H1 (cell line): ENCODE results near the gene AURKAIP1. TPM values are rescaled to one million over a fixed set of nuclear protein-coding genes. Genes with fewer than 3 reads are reported as not detected.

Experiments
- CTCF ChIA-PET: fragments of 300-600 bp; sonication (Branson Sonifier 250); formaldehyde crosslinking; loops from one replicate; lab custom pipeline; 2021; ENCODE audit not compliant: partially characterized antibody; lab: Charles Lee
- POLR2A ChIA-PET: fragments of 300-600 bp; sonication (Branson Sonifier 250); formaldehyde crosslinking; loops from one replicate; lab custom pipeline; 2021; ENCODE audit warnings: inconsistent platforms; ENCODE audit not compliant: partially characterized antibody; lab: Charles Lee
- DNase-seq, 2 experiments: peaks; one replicate each; pipeline versions ENCODE4 v3.0.0 to v3.0.0-alpha.2; 2010 to 2022; ENCODE audit warnings: low spot score in 2 of 2, low read depth in 1 of 2, mixed read lengths in 1 of 2
- FAIRE-seq: peaks from 2 replicates; lab custom pipeline; 2011; peaks lifted over from hg19 to GRCh38; lab: Jason Lieb, UNC
- H2AFZ ChIP-seq: 2 replicates; pipeline ENCODE4 v1.8.1; 2012; ENCODE audit warnings: low read length, inconsistent platforms
- H2AK5ac ChIP-seq: 2 replicates; pipeline ENCODE4 v1.6.1; 2013; ENCODE audit warnings: low read depth, low read length
- H2BK120ac ChIP-seq: replicated peaks from 2 replicates; pipeline ENCODE3; 2013; ENCODE audit warnings: low read depth, low read length, inconsistent platforms
- H2BK12ac ChIP-seq: 2 replicates; pipeline ENCODE4 v1.6.1; 2013; ENCODE audit warnings: low read depth, low read length
- H2BK15ac ChIP-seq: 2 replicates; pipeline ENCODE4 v1.6.1; 2013; ENCODE audit warnings: low read length
- H2BK20ac ChIP-seq: 2 replicates; pipeline ENCODE4 v1.6.1; 2013; ENCODE audit warnings: low read length
- H2BK5ac ChIP-seq: 2 replicates; pipeline ENCODE4 v1.6.1; 2013; ENCODE audit warnings: low read depth, low read length
- H3K14ac ChIP-seq: 2 replicates; pipeline ENCODE4 v1.6.1; 2013; ENCODE audit warnings: inconsistent platforms; ENCODE audit not compliant: insufficient read length
- H3K18ac ChIP-seq: 2 replicates; pipeline ENCODE4 v1.6.1; 2013; ENCODE audit warnings: low read length; ENCODE audit errors: extremely low read depth
- H3K23ac ChIP-seq: 2 replicates; pipeline ENCODE4 v1.6.1; 2013; ENCODE audit warnings: inconsistent platforms; ENCODE audit not compliant: insufficient read length
- H3K23me2 ChIP-seq: 2 replicates; pipeline ENCODE4 v1.6.1; 2013; ENCODE audit warnings: low read depth, low read length
- H3K27ac ChIP-seq: 2 replicates; pipeline ENCODE4 v1.6.1; 2011; ENCODE audit warnings: low read depth, low read length, inconsistent platforms
- H3K27me3 ChIP-seq, 4 experiments: replicated peaks in 1 of 4; 1 replicate in 1 of 4; 2 replicates in 3 of 4; pipeline versions ENCODE4 v1.6.1 to v1.8.1; 2011 to 2013; ENCODE audit warnings: low read length in 3 of 4, mild to moderate bottlenecking in 3 of 4, inconsistent platforms in 2 of 4, mixed read lengths in 2 of 4, moderate library complexity in 1 of 4; ENCODE audit not compliant: control insufficient read depth in 3 of 4, insufficient read depth in 3 of 4; ENCODE audit errors: extremely low read depth in 1 of 4
- H3K36me3 ChIP-seq, 4 experiments: 2 replicates each; pipeline versions ENCODE4 v1.6.1 to v1.8.1; 2011 to 2013; ENCODE audit warnings: mild to moderate bottlenecking in 4 of 4, low read length in 3 of 4, moderate library complexity in 2 of 4, control low read depth in 1 of 4, inconsistent platforms in 1 of 4; ENCODE audit not compliant: insufficient read depth in 4 of 4, control insufficient read depth in 2 of 4
- H3K4ac ChIP-seq: replicated peaks from 2 replicates; pipeline ENCODE3; 2013; ENCODE audit warnings: low read length, low read depth, mixed read lengths, inconsistent platforms; ENCODE audit not compliant: insufficient read length
- H3K4me1 ChIP-seq, 4 experiments: replicated peaks in 1 of 4; 1 replicate in 1 of 4; 2 replicates in 3 of 4; pipeline versions ENCODE4 v1.6.1 to v1.8.1; 2011 to 2013; ENCODE audit warnings: low read length in 3 of 4, inconsistent platforms in 2 of 4, mixed read lengths in 1 of 4; ENCODE audit not compliant: insufficient read depth in 4 of 4, control insufficient read depth in 3 of 4
- H3K4me2 ChIP-seq, 2 experiments: 2 replicates each; pipeline versions ENCODE4 v1.6.1 to v1.8.1; 2011 to 2013; ENCODE audit warnings: low read depth in 2 of 2, low read length in 2 of 2, control low read depth in 1 of 2, inconsistent platforms in 1 of 2, mild to moderate bottlenecking in 1 of 2; ENCODE audit not compliant: insufficient read depth in 1 of 2
- H3K4me3 ChIP-seq, 4 experiments: fragments of 200-600, 300-600 bp in 1 of 4; sonication (generic), shearing (Covaris generic), sonication (Bioruptor Twin) in 1 of 4; 2 replicates each; pipeline versions ENCODE4 v1.5.1 to v1.8.1; 2011 to 2016; ENCODE audit warnings: low read length in 4 of 4, low read depth in 3 of 4, control low read depth in 2 of 4, inconsistent platforms in 2 of 4, mild to moderate bottlenecking in 2 of 4, mixed read lengths in 1 of 4, moderate library complexity in 1 of 4; ENCODE audit not compliant: insufficient read depth in 2 of 4; ENCODE audit errors: extremely low read depth in 1 of 4
- H3K56ac ChIP-seq: replicated peaks from 2 replicates; pipeline ENCODE3; 2013; ENCODE audit warnings: low read depth, mild to moderate bottlenecking, mixed read lengths, low read length, inconsistent platforms; ENCODE audit not compliant: insufficient read length
- H3K79me1 ChIP-seq: 2 replicates; pipeline ENCODE4 v1.6.1; 2013; ENCODE audit warnings: low read depth, low read length, control low read depth
- H3K79me2 ChIP-seq, 2 experiments: 2 replicates each; pipeline versions ENCODE4 v1.6.1 to v1.8.1; 2012 to 2013; ENCODE audit warnings: low read length in 2 of 2, mild to moderate bottlenecking in 2 of 2, inconsistent platforms in 1 of 2; ENCODE audit not compliant: insufficient read depth in 2 of 2, control insufficient read depth in 1 of 2
- H3K9ac ChIP-seq, 4 experiments: replicated peaks in 1 of 4; 1 replicate in 1 of 4; 2 replicates in 3 of 4; pipeline versions ENCODE4 v1.6.1 to v1.8.1; 2011 to 2013; ENCODE audit warnings: low read depth in 3 of 4, low read length in 3 of 4, control low read depth in 2 of 4, mild to moderate bottlenecking in 2 of 4, moderate library complexity in 2 of 4, inconsistent platforms in 1 of 4; ENCODE audit errors: extremely low read depth in 1 of 4
- H3K9me3 ChIP-seq, 2 experiments: 2 replicates each; pipeline versions ENCODE4 v1.6.1 to v1.8.1; 2012 to 2013; ENCODE audit warnings: mild to moderate bottlenecking in 2 of 2, moderate library complexity in 2 of 2, control low read depth in 1 of 2, inconsistent platforms in 1 of 2, low read depth in 1 of 2, low read length in 1 of 2, mixed read lengths in 1 of 2; ENCODE audit not compliant: insufficient read depth in 2 of 2
- H4K20me1 ChIP-seq, 2 experiments: replicated peaks in 1 of 2; 2 replicates each; pipeline versions ENCODE3 to v1.8.1; 2011 to 2013; ENCODE audit warnings: inconsistent platforms in 2 of 2, low read length in 2 of 2, mild to moderate bottlenecking in 1 of 2; ENCODE audit not compliant: insufficient read depth in 2 of 2, control insufficient read depth in 1 of 2
- H4K5ac ChIP-seq: 2 replicates; pipeline ENCODE4 v1.6.1; 2013; ENCODE audit warnings: low read length, low read depth, mixed read lengths, inconsistent platforms; ENCODE audit not compliant: insufficient read length
- H4K8ac ChIP-seq: 2 replicates; pipeline ENCODE4 v1.8.0; 2013; ENCODE audit warnings: mild to moderate bottlenecking, moderate library complexity, low read length, inconsistent platforms; ENCODE audit not compliant: insufficient read depth; ENCODE audit errors: extremely low read depth
- H4K91ac ChIP-seq: replicated peaks from 2 replicates; pipeline ENCODE3; 2013; ENCODE audit warnings: low read length, mixed read lengths, inconsistent platforms; ENCODE audit not compliant: insufficient read length
- RBBP5 ChIP-seq: IDR thresholded peaks from 2 replicates; pipeline ENCODE4 v1.7.1; 2012; ENCODE audit warnings: low read depth, mild to moderate bottlenecking, inconsistent platforms, low read length, moderate library complexity, borderline replicate concordance
- TCF12 ChIP-seq: IDR thresholded peaks from 2 replicates; pipeline ENCODE4 v1.6.1; 2011; ENCODE audit warnings: low read depth, mild to moderate bottlenecking, low read length
- WGBS, 2 experiments: shearing (Covaris generic) in 1 of 2; methylation state at CpG; one replicate each; pipeline versions ENCODE4 v1.1.6 to v1.1.7; 2013 to 2015; ENCODE audit warnings: low lambda C conversion rate in 2 of 2, mixed read lengths in 2 of 2, inconsistent platforms in 1 of 2, low coverage in 1 of 2, missing lambda C conversion rate in 1 of 2; ENCODE audit not compliant: insufficient replicate concordance in 2 of 2, insufficient coverage in 1 of 2, insufficient read length in 1 of 2; ENCODE audit errors: extremely low coverage in 1 of 2, missing lambda C conversion rate in 1 of 2; 5-methylcytosine and 5-hydroxymethylcytosine counted together
- polyA plus RNA-seq, 7 experiments: library from polyadenylated mRNA; depleted of rRNA in 3 of 7; stranded (reverse) in 5 of 7; unstranded in 2 of 7; fragments of >200 nt in 5 of 7; fragments of 200-250 nt in 2 of 7; gene quantifications; 1 replicate in 5 of 7; 2 replicates in 1 of 7; 4 replicates in 1 of 7; pipeline versions ENCODE4 v1.2.1 to v1.2.3, GENCODE V29; 2011 to 2013; ENCODE audit warnings: missing spikeins in 2 of 7, mixed read lengths in 2 of 7
- total RNA-seq: library from RNA; stranded (reverse); fragmentation: NEBNext Ultra II Directional; extraction: Animal tissue kit (Norgen Biotek cat#: 25700); gene quantifications from 2 replicates; pipeline ENCODE4 v1.2.1, GENCODE V29; 2021
- TF ChIP-seq, protein P1 (sequence below): IDR thresholded peaks from 2 replicates; pipeline ENCODE4 v1.6.1; 2011; ENCODE audit warnings: low read length, improper control_type of control experiment

AURKAIP1 gene
- total and polyA plus RNA-seq, 2 of the 8 experiments (the other 6 are each of a cell fraction or from before 2014, with no cell fraction given), result 87.8 to 194 TPM

DNA sequence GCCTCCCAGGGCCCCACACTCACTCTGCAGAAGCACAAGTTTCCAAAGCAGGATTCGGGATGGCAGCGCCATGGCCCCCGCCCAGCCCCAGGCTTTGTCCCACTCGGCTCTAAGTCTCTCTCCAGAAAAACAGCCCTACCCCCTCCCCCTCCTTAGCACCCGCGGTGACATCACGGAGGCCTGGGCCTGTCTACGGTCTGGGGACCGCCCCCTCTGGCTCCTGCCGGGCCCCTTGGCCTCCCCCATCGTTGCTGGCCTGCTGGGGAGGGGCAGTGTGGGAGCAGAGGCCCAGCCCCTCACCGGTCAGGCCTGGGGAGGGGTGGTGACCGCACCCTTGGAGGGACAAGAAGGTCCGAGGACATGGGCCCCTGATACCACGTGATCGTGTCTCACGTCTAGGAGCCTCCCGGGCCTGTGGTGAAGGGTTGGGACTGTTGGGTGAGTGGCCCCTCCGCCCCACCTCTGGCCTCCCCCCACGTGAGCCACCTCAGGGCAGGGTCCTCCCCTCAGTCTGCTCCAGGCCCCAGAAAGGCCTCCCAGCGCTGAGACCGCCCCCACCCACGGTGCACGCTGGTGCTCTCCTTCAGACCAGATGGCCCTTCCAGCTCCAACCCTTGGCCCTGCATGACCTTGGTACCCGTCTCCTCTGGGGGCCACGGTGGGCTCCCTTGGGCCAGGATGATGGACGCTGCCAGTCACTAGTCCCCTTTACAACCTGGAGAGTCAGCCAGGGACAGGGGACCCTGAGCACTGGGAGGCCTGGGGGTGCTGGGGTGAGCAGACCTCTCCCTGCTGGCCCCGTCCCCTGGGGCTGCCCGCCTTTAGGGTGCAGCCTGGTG is 16.4 kb downstream of the AURKAIP1 start, which contains the start of gene MXRA8:
Gene MXRA8 (minus strand): TSS at position 123 of the 839 bp plus-strand sequence. CDS start 51 bp downstream, at position 72.
- peak within 1 kb of the TSS; percentile 47 to 50; a peak in 3 of 4 replicates for H3K4me2 ChIP-seq
- H3K4me3 ChIP-seq, result peak within 1 kb of the TSS in 2 of 4 experiments; percentile 16 to 18; a peak in 3 of 8 replicates
- no peak within 1 kb of the TSS for H3K56ac ChIP-seq
- H3K36me3 ChIP-seq, result no peaks in the 10 kb centered on the region
- peaks cover 9 to 17% (median 14%) of the 10 kb centered on the region in 4 experiments for H3K27me3 ChIP-seq
- ChIA-PET POLR2A (interaction anchor here (0.6 to 4.0 kb wide), 9 partner anchors 12 to 62 kb away, joined by 3 to 19 read pairs (median 4); partner anchors contain the start of genes ANKRD65, AURKAIP1 and MRPL20), CTCF (interaction anchor here (0.7 to 2.9 kb wide), 5 partner anchors 10 to 44 kb away, joined by 3 to 18 read pairs (median 4); no protein-coding TSS in a partner anchor)
- H2BK15ac ChIP-seq, result peak within 1 kb of the TSS; percentile 88
- H4K8ac ChIP-seq, result peak within 1 kb of the TSS; percentile 72
- H3K79me2 ChIP-seq, result no peaks in the 10 kb centered on the region
- no peaks in the 10 kb centered on the region for H3K9me3 ChIP-seq
- H2BK5ac ChIP-seq, result peak within 1 kb of the TSS; percentile 60; the same call in 1 of the 2 replicates
- H3K23me2 ChIP-seq, result peaks cover 14% of the 10 kb centered on the region
- H3K23ac ChIP-seq, result no peak within 1 kb of the TSS
- H3K4me1 ChIP-seq, result peaks cover 2 to 34% (median 23%) of the 10 kb centered on the region in 4 experiments
- H3K18ac ChIP-seq, result peak within 1 kb of the TSS; percentile 78
- no peak within 1 kb of the TSS for H3K14ac ChIP-seq
- H4K20me1 ChIP-seq, result no peaks in the 10 kb centered on the region
- H2BK20ac ChIP-seq, result peak within 1 kb of the TSS; percentile 48; the same call in 1 of the 2 replicates
- peak within 1 kb of the TSS; percentile 91 for H4K91ac ChIP-seq
- H3K9ac ChIP-seq, result 0 out of 7 replicates have a peak within 1 kb of the TSS, but pooled peaks of 1 of the 4 experiments have one; percentile 8
- no peak for FAIRE-seq
- TF ChIP-seq TCF12, result no peak
- TF ChIP-seq, protein P1, sequence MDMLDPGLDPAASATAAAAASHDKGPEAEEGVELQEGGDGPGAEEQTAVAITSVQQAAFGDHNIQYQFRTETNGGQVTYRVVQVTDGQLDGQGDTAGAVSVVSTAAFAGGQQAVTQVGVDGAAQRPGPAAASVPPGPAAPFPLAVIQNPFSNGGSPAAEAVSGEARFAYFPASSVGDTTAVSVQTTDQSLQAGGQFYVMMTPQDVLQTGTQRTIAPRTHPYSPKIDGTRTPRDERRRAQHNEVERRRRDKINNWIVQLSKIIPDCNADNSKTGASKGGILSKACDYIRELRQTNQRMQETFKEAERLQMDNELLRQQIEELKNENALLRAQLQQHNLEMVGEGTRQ, result peak; percentile 30; the same call in 1 of the 2 replicates
- no peak for TF ChIP-seq RBBP5
- H2AFZ ChIP-seq, result no peak within 1 kb of the TSS
- H2AK5ac ChIP-seq, result peak within 1 kb of the TSS; percentile 83; the same call in 1 of the 2 replicates
- peak in 1 of 2 experiments; percentile 66 for DNase-seq
- peak within 1 kb of the TSS; percentile 7 for H3K4ac ChIP-seq
- no peak within 1 kb of the TSS for H2BK120ac ChIP-seq
- peak within 1 kb of the TSS; percentile 92 for H2BK12ac ChIP-seq
- H3K27ac ChIP-seq, result no peak within 1 kb of the TSS
- WGBS, 2 experiments, result 67% methylated on average over 23 of the region's 29 CpGs; no CpG with 5 or more reads in 1 of the 2 experiments
- H3K79me1 ChIP-seq, result no peaks in the 10 kb centered on the region
- H4K5ac ChIP-seq, result no peak within 1 kb of the TSS
